Karpas-422 (cell line): ENCODE results near the gene GNPDA2. TPM values are rescaled to one million over a fixed set of nuclear protein-coding genes. Genes with fewer than 3 reads are reported as not detected.

Experiments
- DNase-seq: peaks from one replicate; pipeline ENCODE4 v3.0.0-alpha.2; 2015
- H2AFZ ChIP-seq: fragments of 200-600 bp; sonication (generic); 2 replicates; pipeline ENCODE4 v1.6.1; 2014; ENCODE audit warnings: antibody characterized with exemption, low read length, mixed read lengths
- H3K27ac ChIP-seq: fragments of 200-600 bp; sonication (generic); 2 replicates; pipeline ENCODE4 v1.5.1; 2014; ENCODE audit warnings: mild to moderate bottlenecking, low read length, moderate library complexity
- H3K27me3 ChIP-seq: fragments of 200-600 bp; sonication (generic); 2 replicates; pipeline ENCODE4 v1.6.1; 2014; ENCODE audit warnings: low read length, mixed read lengths
- H3K36me3 ChIP-seq: fragments of 200-600 bp; sonication (generic); 2 replicates; pipeline ENCODE4 v1.6.1; 2014; ENCODE audit warnings: low read length, mixed read lengths; ENCODE audit not compliant: insufficient read depth
- H3K4me1 ChIP-seq: fragments of 200-600 bp; sonication (generic); 2 replicates; pipeline ENCODE4 v1.6.1; 2014; ENCODE audit warnings: mild to moderate bottlenecking, low read length, mixed read lengths
- H3K4me2 ChIP-seq: fragments of 200-600 bp; sonication (generic); 2 replicates; pipeline ENCODE4 v1.6.1; 2014; ENCODE audit warnings: low read length, low read depth, mild to moderate bottlenecking; ENCODE audit not compliant: poor library complexity, severe bottlenecking
- H3K4me3 ChIP-seq: fragments of 200-600 bp; sonication (generic); 2 replicates; pipeline ENCODE4 v1.5.1; 2014; ENCODE audit warnings: mild to moderate bottlenecking, antibody characterized with exemption, low read length, mixed read lengths
- H3K79me2 ChIP-seq: fragments of 200-600 bp; sonication (generic); 2 replicates; pipeline ENCODE4 v1.6.1; 2014; ENCODE audit warnings: mild to moderate bottlenecking, low read length, mixed read lengths
- H3K9ac ChIP-seq: fragments of 200-600 bp; sonication (generic); 2 replicates; pipeline ENCODE4 v1.6.0; 2014; ENCODE audit warnings: low read length
- H3K9me2 ChIP-seq: fragments of 200-600 bp; sonication (generic), shearing (Covaris generic); replicated peaks from 2 replicates; pipeline ENCODE4 v1.6.0; 2014; ENCODE audit warnings: mild to moderate bottlenecking, low read length, moderate library complexity; ENCODE audit not compliant: insufficient read depth
- H3K9me3 ChIP-seq: fragments of 300-700, 200-600 bp; sonication (generic); 2 replicates; pipeline ENCODE4 v1.6.1; 2014; ENCODE audit warnings: low read length, mixed read lengths
- H4K20me1 ChIP-seq: fragments of 200-600 bp; sonication (generic); 2 replicates; pipeline ENCODE4 v1.6.1; 2014; ENCODE audit warnings: mild to moderate bottlenecking, antibody characterized with exemption, low read length, low read depth; ENCODE audit not compliant: insufficient read depth
- total RNA-seq: library from RNA; depleted of rRNA; stranded (reverse); fragments of >200 nt; shearing (Covaris generic); gene quantifications from 2 replicates; pipeline ENCODE4 v1.2.3, GENCODE V29; 2014; ENCODE audit warnings: low replicate concordance; rRNA removed

GNPDA2 gene
- total RNA-seq = 25.9 and 30.1 TPM in 2 replicates

DNA sequence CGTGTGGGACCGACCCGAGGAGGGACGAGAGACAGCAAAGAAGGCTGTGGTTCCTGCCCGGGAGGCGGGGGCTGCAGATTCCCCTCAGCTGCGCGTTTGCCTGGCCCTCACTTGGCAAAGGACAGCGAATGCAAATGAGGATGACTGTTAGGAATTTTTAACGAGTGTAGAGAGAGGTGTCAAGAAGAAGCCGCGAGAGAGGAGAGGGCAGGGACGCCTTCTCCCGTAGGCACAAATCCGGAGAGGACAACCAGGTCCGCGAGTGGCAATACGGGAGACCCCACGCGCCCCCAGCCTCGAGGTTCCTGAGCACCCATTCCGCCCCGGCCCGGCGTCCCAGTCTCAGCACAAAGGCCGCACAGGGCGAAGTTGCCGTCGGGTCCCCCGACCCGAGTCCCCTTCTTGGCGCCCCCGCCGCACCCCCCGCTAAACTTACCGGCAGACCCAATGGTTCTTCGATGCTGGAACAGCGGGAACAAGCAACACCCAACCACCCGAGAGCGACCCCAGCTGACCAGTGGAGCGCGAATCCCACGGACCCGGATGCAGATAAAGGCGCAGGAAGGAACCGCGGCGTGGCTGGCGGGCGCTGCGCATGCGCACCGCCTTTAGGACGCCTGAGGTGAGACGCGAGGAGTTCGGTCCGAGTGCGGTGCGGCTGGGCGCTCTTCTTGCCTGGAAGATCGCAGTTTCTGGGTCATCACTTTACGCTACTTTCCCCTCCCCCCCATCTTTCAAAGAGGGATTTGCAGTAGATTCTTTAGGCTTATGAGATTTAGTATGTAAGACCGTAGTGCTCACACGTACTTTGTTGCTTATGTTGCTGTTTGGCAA lies at the start of gene GNPDA2:
GNPDA2 (minus strand) TSS at position 519 of the 834 bp plus-strand sequence. CDS start 4,349 bp downstream, outside the sequence.
- Histone ChIP-seq H4K20me1 (no peaks in the 10 kb centered on the region), H3K9ac (peak within 1 kb of the TSS; percentile 92), H3K9me2 (no peaks in the 10 kb centered on the region), H3K79me2 (peaks cover 55% of the 10 kb centered on the region), H3K4me1 (peaks cover 38% of the 10 kb centered on the region), H3K9me3 (no peaks in the 10 kb centered on the region), H3K4me3 (peak within 1 kb of the TSS; percentile 87), H3K27me3 (no peaks in the 10 kb centered on the region), H3K36me3 (no peaks in the 10 kb centered on the region), H3K4me2 (peak within 1 kb of the TSS; percentile 98), H3K27ac (peak within 1 kb of the TSS; percentile 72), H2AFZ (peak within 1 kb of the TSS; percentile 93)
- DNase-seq = peak; percentile 95

DNA sequence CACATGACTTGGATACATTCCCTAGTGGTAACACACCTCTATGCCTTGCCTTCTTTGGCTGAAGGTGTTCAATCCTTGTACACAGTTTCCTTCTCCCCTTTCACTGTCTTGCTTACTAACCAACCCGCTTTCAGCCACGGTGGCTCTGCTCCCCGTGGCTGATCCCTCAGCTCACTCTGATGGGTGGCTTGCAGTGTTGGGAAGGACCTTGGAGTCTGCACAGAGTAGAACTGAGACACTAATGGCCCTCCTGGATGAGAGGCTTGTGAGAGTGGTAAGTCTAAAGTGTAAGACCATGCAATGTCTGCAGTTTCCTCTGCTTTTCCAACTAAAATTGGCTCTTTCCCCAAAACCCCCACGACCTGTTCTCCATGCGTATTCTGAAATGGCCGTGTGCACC lies 46.0 kb upstream of the GNPDA2 start:
- Histone ChIP-seq H3K27ac (no peak overlapping the region), H3K9me3 (peaks cover 7% of the 10 kb centered on the region), H3K4me3 (no peak overlapping the region), H3K4me2 (no peak overlapping the region), H3K4me1 (no peaks in the 10 kb centered on the region), H3K36me3 (no peaks in the 10 kb centered on the region), H3K9ac (no peak overlapping the region), H4K20me1 (no peaks in the 10 kb centered on the region), H3K27me3 (no peaks in the 10 kb centered on the region), H3K79me2 (no peaks in the 10 kb centered on the region), H3K9me2 (no peaks in the 10 kb centered on the region), H2AFZ (no peak overlapping the region)
- DNase-seq = no peak

DNA sequence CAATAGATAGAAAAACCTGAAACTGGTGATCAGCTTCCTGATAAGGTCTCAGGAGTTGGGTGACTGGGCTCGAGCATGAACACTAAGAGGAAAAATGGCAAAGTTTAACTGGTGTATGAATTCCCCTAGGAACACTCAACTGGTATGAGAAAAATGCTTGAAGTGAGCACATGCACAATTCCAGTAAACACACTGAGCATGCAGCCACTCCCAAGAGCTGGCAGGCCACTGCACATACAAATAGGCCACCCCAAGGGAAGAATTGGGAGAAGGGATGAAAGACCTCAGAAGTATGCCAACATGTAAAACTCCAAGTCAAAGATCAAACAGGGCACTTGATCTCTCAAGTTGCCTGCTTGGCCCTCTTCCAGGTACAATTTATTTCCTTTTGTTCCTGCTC lies 45.4 kb upstream of the GNPDA2 start:
- Histone ChIP-seq H3K9me3 (peaks cover 7% of the 10 kb centered on the region), H3K36me3 (no peaks in the 10 kb centered on the region), H2AFZ (no peak overlapping the region), H3K4me2 (no peak overlapping the region), H3K4me3 (no peak overlapping the region), H3K9me2 (no peaks in the 10 kb centered on the region), H4K20me1 (no peaks in the 10 kb centered on the region), H3K27me3 (no peaks in the 10 kb centered on the region), H3K79me2 (no peaks in the 10 kb centered on the region), H3K27ac (no peak overlapping the region), H3K9ac (no peak overlapping the region), H3K4me1 (no peaks in the 10 kb centered on the region)
- DNase-seq = no peak

GRCh38 chr4:44766453-44766852 lies 40.1 kb upstream of the GNPDA2 start:
- Histone ChIP-seq H3K4me3 (no peak overlapping the region), H2AFZ (no peak overlapping the region), H3K9me3 (no peaks in the 10 kb centered on the region), H3K4me1 (no peaks in the 10 kb centered on the region), H3K4me2 (no peak overlapping the region), H3K9me2 (no peaks in the 10 kb centered on the region), H3K27me3 (no peaks in the 10 kb centered on the region), H4K20me1 (no peaks in the 10 kb centered on the region), H3K36me3 (no peaks in the 10 kb centered on the region), H3K79me2 (no peaks in the 10 kb centered on the region), H3K9ac (no peak overlapping the region), H3K27ac (no peak overlapping the region)
- no peak for DNase-seq

GRCh38 chr4:44765116-44765515 lies 38.8 kb upstream of the GNPDA2 start:
- Histone ChIP-seq H3K4me3 (no peak overlapping the region), H3K9me3 (no peaks in the 10 kb centered on the region), H3K27me3 (no peaks in the 10 kb centered on the region), H3K4me1 (no peaks in the 10 kb centered on the region), H3K36me3 (no peaks in the 10 kb centered on the region), H3K27ac (no peak overlapping the region), H3K9me2 (no peaks in the 10 kb centered on the region), H2AFZ (no peak overlapping the region), H3K79me2 (no peaks in the 10 kb centered on the region), H3K9ac (no peak overlapping the region), H3K4me2 (no peak overlapping the region), H4K20me1 (no peaks in the 10 kb centered on the region)
- DNase-seq = no peak

GRCh38 chr4:44761306-44761705 lies 35.0 kb upstream of the GNPDA2 start:
- Histone ChIP-seq H3K9me3 (no peaks in the 10 kb centered on the region), H3K9me2 (no peaks in the 10 kb centered on the region), H3K79me2 (no peaks in the 10 kb centered on the region), H3K4me3 (no peak overlapping the region), H3K36me3 (no peaks in the 10 kb centered on the region), H2AFZ (no peak overlapping the region), H4K20me1 (no peaks in the 10 kb centered on the region), H3K27ac (no peak overlapping the region), H3K27me3 (no peaks in the 10 kb centered on the region), H3K4me2 (no peak overlapping the region), H3K9ac (no peak overlapping the region), H3K4me1 (no peaks in the 10 kb centered on the region)
- DNase-seq = no peak

- H3K4me2 ChIP-seq = no peak overlapping the region
- no peak overlapping the region for H3K27ac ChIP-seq
- H3K4me3 ChIP-seq = no peak overlapping the region
- no peaks in the 10 kb centered on the region for H4K20me1 ChIP-seq
- no peaks in the 10 kb centered on the region for H3K79me2 ChIP-seq
- peak; percentile 80 for DNase-seq
- H3K4me1 ChIP-seq = no peaks in the 10 kb centered on the region
- no peaks in the 10 kb centered on the region for H3K36me3 ChIP-seq
- no peaks in the 10 kb centered on the region for H3K27me3 ChIP-seq
- no peak overlapping the region for H3K9ac ChIP-seq
- H3K9me2 ChIP-seq = no peaks in the 10 kb centered on the region
- no peaks in the 10 kb centered on the region for H3K9me3 ChIP-seq
- H2AFZ ChIP-seq = no peak overlapping the region
These were observed 34.0 kb upstream of the GNPDA2 start for GRCh38 chr4:44760142-44760898.

GRCh38 chr4:44756559-44756958 lies 30.2 kb upstream of the GNPDA2 start:
- Histone ChIP-seq H3K9me2 (no peaks in the 10 kb centered on the region), H3K4me3 (no peak overlapping the region), H3K4me2 (no peak overlapping the region), H3K4me1 (no peaks in the 10 kb centered on the region), H3K9me3 (no peaks in the 10 kb centered on the region), H3K27me3 (no peaks in the 10 kb centered on the region), H2AFZ (no peak overlapping the region), H3K79me2 (no peaks in the 10 kb centered on the region), H4K20me1 (no peaks in the 10 kb centered on the region), H3K36me3 (no peaks in the 10 kb centered on the region), H3K9ac (no peak overlapping the region), H3K27ac (no peak overlapping the region)
- DNase-seq = no peak
